ENCODE results near the gene PPP1R13B.

Gene PPP1R13B

DNA sequence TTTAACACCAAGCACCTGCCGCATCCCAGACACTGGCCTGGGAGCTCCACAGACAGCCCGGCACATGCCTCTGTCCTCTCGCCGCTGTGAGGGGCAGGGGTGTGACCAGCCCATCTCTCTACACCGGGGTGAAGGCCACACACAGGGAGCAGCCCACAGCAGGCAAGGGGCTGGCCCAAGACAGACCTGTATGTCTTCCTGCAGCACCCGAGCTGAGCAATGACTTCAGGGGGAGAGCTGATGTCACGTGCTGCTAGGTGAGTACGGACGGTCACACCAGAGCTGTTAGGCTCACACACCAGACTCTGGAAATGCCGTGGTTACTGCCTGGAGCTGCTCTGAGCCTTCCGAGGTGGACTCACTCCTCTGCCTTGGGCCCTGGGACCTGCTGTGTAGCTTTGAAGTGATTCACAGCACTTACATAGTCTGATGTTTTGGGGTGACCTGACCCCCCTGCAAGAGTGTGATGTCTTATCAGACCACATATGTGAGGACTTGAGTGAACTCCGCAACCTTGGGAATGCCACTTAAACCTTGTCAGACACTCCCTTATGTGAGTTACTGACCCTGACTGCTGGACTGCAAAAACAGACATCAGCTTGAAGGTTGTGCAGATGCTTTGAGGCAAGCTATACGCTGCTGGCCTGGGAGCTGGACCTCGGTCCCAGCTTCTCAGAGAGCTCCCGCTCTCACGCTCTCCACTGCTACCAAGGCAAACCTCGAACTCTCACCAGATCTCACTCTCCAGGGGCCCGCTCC, 133.9 kb downstream of the PPP1R13B start:
- DNase-seq (ENCODE audit: low spot score) = no peak

DNA sequence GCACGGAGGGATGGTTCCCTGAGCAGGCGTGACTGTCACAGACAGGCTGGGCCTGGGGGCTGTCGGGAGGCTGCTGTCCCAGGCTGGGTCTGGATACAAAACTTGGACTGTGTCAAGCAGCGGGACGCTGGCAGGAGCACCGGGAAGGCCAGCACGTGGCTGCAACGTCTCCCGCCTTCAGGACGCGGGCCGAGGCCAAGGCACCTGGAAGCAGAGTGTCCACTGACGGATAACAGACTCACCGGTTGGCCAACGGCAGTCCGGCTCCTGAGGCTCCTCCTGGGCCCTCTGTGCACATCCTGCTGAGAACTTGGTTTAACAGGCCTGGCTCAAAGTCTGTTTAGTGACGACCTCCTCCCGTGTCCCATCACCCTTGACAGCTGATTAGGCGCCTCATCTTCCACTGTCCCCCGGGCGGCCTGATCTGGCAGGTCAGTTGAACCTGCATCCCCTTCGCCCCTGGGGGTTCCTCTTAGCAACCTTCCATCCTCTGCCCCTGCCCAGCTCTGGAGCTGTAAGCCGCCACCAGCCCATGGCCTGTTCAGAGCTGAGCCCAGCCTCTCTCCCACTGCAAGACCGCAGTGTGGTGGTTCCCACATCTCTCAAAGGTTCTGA, 134.6 kb downstream of the PPP1R13B start:
- DNase-seq (ENCODE audit: low spot score) = no peak

DNA sequence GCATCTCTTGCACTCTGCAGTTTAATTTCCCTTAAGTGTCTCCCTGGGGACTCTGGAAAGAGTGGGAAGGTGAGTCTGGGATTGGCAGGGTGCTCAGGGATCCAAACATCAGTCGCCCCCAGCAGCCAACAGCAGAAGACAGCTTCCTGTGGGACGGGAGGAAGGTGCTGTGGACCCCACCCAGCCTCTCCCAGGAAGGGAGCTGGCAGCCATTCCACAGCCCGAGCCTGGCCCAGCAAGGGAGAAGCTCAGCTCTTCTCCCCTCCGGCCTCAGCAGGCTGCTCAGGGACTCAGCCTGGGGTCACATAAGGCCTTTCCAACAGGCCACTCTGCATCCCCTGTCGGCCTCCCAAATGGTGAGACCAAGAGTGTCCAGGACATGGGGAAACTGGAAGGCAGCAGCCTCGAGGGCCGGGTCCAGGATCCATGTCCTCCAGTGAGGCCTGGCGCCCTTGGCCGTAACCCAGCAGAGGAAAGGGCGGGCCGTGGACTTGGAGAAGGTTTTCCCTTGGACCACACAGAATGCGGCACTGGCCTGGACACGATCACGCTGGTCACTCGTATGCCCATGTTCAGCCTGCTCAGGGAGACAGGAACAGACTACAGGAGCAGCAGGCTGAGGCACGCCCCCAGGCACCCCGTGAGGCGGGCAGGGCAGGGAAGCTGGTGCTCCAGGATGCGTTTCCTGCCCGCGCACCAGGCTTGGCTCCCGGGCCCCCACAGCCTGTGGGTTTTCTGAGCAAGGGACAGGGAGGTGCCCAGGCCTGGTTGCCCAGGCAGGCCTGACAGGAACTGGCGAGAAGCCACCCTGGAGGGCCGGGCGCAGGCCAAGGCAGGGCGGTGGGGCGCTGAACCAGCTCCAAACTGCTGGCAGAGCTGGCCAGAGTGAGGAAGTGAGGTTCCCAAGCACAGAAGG, 135.6 kb downstream of the PPP1R13B start:
- DNase-seq (ENCODE audit: low spot score) = no peak

DNA sequence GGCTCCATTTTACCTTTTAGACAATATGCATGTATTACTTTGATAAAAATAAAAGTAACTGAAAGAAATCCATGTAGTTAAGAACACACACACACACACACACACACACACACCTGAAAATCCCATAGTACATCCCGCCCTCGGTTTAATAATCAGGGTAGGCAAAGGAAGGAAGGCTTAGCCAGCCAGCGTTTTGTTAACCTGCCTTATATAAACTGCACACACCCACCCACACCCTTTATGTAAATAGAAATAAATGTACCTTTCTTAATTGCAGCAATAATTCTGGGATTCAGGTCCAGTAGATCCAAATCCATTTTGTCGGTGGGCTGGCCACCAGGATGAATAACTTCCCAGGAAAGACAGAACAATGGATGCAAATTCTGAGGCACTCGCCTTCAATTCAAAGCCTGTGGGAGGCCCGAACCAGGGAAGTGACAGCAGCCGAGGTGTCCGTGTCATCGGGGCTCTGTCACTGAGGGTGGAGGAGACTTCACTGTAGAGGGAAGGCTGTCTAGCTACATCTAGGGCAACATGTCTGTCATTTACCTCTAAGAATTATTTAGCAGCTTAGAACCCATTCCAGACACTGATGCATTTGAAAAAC, 136.5 kb downstream of the PPP1R13B start:
- no peak for DNase-seq (ENCODE audit: low spot score)

DNA sequence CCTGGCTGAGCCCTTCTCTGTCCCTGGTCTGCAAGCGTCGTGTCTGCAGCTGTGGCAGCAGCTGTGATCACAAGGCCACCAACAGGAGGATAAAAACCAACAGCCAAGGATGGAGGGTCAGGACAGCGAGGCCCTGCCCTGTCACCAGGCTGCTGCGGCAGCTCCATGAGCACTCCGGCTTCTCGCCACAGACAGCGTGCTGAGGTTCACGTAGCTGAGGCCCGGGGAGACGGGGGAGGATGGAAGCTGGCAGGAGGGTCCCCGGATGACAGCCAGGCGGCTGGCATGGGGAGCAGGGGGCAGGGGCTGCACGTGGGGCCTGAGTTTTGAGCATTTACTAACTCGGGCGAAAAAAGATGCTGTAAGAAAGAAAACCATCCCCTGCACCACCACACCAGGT, 137.6 kb downstream of the PPP1R13B start:
- no peak for DNase-seq (ENCODE audit: low spot score)

DNA sequence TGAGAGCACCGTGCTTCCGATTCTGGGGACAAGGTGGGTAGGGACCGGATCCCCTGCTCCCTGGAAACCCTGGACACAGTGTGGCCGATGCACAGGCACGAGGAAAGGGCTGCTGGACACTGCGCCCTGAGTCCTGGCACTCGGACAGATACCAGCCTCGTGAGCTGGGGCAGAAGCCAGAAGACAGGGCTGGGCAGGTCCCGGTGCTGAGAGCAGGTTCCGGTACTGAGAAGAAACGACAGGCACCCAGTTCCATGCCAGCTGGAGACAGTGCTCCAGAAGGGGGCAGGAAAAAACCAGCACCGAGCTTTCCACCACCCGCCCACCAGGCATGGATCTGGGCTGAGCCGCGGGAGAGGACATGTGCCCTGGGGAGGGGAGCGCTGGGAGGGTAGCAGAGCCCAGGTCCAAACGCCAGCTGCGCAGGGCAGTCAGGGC, 138.6 kb downstream of the PPP1R13B start:
- DNase-seq (ENCODE audit: low spot score) = no peak

DNA sequence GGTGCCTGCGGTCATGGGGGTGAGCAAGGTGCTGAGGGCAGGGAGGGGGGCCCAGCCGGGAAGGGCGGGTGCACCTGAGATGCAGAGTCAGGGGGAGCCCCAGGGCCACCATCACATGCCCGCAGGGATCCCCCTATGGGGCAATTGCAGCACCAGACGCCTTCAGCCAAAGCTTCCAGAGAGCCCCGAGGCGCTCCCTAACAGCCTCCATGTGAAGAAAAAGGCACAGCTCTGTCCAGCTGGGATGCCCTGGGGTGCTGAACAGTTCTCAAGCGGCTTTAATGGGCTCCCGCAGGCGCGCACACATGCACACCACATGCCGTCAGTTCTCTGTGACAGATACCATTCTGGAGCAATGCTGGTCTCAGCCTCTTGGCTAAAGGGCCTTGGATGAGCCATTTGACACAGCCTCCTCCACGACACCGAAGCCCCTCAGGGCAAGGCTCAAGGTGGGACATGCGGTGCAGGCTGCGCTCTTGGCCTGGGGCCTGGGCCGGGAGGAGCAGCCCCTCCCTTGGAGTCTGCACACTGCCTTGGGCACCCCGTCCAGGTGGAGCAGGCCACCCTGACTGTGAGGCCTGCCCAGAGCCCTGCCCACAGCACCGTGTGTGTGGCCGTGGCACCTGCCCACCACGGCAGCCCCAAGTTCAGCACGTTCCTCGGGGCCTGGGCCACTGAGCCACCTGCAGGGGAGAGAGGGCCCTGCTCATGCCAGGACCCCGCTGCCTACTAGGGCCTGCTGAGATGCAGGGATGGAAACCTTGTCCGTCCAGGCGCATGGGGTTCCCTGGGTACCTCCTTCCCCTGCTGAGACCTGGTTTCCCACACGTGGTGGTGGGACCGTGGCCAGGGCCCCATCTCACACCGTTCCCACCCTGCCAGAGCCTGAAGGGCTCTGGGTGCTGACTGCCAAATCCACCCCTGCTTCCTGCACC, 139.8 kb downstream of the PPP1R13B start:
- no peak for DNase-seq (ENCODE audit: low spot score)

DNA sequence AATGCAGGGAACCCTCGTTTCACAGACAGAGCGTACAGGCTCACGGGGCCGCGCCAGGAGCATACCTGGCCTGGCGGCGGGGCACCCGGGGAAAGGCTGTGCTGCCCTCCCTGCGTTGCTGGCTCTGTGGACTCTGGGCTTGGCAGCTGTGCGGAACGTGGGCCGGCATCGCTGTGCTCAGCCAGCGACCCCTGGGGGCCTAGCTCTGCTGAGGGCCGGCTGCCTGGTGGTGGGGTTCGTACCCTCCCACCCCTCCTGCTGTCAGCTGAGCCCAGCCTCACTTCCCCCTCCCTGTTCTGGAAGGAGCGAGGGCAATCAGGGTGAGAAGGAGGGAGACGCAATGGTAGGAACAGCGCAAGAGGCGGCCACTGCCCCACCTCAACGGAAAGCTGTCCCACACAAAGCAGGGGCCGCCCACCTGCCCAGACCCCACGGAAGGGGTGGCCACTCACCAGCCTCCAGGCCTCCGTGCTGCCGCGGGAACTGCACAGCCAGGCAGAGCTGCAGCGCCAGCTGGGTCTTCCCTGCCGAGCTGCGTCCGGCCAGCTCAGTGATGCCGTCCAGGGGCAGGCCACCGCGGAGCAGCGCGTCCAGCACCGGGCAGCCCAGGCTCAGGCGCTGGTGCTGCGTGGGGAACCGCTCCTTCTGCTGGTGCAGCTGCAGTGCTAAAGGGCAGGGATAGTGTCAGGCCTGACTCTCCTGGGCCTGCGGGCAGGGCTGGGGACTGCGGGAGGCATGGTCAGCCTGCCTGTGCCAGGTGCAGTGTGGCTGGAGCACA, 140.6 kb downstream of the PPP1R13B start:
- no peak for DNase-seq (ENCODE audit: low spot score)

DNA sequence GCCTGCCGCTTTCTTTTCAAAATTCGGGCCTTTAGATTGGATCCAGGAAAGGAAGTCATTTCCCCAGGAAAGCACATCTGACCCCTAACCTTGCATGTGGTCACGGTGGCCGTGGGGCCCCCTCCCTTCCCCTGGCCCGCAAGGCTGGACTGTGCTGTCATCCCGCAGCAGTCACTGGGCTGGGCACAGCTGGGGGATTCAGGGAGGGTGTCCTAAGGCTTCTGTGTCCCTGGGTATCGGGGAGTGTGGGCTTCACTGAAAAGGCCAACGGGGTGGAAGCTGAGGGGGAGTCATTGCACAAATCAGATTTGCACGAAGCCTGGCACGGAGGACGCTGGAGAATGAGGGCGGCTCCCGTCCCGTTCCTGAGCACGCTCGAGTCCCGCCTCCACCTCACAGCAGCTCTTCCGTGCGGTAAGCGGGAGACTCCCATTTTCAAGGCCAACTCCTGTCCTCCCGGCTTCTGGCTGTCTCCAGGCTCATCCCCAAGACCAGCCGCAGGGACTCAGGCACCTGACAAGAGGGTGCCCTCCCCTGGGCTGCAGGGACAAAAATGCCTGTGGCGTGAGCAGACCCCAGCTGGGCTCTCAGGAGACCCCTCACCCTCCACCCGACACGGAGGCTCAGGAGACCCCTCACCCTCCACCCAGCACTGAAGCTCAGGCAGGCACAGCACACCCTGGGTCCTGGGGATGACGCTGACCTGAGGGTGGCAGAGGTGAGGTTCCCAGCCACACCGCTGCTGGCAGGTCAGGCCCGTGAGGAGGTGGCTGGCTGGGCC, 141.7 kb downstream of the PPP1R13B start:
- DNase-seq (ENCODE audit: low spot score) = no peak

DNA sequence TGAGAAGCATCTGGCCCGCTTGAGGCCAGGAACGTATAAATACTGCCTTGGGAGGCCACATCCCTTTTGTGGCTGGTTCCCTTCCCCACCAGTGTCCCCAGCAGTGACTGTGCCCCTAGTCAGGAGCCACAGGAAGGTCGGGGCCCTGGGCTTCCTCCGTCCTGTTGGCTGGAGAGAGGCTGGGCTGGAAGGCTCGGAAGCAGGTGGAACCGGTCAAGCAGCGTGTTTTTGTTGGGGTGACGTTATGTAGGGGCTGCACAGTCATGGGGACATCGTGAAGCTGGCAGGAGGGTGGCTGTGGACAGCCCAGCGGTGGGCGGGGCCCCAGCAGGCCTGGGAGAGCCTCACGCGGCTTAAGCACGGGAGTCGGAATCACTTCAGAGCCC, 142.3 kb downstream of the PPP1R13B start:
- DNase-seq (ENCODE audit: low spot score) = no peak

DNA sequence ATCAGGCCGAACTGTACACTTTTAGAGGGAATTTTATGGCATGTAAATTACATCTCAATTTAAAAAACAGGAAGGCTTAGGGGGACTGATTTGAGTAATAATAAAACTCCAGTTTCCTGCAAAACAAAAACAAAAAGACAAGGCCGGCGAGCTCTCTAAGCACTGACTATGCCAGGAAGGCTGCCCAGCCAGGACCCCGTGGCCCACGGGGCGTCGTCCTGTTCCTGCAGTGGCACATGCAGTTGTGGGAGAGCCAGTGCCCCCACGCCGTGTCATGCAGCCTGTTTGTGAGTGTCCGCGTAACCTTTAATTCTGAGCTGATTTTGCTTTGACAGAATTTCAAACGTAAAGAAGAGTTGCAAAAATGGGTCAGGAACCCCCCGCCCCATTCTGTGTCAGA, 142.7 kb downstream of the PPP1R13B start:
- DNase-seq (ENCODE audit: low spot score) = no peak

DNA sequence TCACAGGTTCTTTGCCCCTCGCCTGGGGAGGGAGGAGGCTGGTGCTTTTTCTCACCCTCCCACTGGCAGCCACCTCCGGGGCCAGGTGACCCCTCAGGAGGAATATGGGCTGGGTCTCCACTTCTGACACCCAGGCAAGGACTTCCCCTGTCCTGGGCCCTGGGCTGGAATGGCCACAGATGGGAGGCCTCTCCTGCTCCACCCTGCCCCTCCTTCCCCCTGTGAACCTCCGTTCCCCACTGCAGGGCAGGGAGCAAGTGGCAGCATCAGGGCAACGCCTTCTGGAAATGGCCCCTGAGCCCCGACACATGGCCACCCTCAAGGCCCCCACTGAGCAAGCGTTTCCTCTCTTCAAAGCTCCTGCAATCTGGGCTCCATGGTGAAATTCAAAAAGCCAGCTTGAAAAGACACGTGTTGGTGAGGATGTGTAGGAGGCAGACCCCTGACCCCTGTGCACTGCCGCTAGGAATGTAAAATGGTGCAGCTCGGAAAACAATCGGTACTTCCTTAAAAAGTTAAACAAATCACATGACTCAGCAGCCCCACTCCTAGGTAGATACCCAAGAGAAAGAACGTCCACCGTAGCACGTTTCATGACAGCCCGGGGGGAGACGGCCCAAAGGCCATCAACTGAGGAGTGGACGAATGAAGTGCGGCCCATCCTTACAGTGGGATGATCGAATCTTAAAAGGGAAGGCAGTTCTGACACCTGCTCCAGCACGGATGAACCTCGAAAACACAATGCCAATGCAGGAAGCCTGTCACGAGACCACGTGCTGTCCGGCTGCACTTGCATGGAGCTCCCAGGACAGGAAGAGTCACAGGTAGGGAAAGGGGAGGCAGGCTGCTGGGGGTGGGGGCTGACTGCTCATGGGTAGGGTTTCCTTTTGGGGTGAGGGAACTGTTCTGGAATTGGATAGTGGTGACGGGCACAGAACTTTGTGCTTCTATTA, 143.7 kb downstream of the PPP1R13B start:
- no peak for DNase-seq (ENCODE audit: low spot score)

DNA sequence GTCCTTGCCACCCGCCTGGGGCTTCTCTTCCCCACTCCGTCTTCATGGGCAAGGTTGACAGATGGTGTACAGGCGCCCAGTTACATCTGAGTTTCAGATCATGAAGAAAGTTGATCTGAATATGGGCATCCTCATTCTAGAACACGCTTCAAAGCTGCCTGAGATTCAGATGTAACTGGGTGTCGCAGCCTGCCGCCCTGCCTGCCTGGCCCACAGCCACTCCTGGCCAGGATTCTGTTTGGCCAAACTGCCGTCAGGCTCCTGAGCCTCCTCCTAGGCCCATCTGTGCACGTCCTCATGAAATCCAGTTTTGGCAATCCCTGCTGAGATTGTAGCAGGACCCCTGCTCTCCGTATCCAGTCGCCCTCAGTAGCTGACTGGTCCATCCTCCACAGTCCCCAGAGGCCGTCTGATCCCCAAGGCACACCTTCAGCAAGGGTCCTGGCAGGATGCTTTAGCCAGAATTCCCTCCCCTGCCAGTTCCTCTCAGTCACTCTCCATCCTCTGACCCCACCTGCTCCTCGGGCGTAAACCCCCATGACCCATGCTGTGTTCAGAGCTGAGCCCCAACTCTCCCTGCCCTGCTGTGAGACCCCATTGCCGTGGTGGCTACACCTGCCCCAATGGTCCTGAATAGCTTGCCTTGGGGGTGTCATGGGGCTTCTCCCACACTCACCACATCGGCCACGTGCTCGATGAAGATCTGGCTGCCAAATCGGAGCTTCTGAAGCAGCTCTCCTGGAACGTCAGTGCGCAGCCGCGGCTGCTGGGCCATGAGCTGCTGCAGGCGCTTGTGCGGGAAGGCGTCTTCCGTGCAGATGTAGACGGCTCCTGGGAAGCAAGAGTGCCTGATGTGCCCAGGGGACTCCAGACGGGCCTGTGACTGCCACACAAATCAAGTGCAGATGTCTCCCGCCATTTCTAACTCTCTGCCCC, 144.6 kb downstream of the PPP1R13B start:
- DNase-seq (ENCODE audit: low spot score) = no peak

DNA sequence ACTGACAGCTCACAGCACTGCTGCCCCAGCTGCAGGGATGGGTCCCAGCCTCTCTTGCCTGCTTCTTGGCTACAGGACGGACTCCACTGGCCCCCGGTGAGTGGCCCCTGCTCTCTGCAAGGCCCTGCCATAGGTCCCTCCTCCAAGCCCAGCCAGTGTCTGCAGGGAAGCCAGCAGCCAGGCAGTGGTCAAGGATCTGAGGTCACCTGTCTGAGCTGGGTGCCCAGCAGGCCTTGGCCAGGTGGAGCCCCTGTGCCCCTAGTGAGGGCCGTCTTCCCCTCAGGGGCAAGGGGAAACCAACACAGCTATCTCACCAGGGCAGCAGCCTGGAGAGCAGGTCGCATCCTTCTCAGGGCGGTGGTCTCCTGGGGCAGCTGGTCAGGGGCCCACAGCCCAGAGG, 145.3 kb downstream of the PPP1R13B start:
- no peak for DNase-seq (ENCODE audit: low spot score)

DNA sequence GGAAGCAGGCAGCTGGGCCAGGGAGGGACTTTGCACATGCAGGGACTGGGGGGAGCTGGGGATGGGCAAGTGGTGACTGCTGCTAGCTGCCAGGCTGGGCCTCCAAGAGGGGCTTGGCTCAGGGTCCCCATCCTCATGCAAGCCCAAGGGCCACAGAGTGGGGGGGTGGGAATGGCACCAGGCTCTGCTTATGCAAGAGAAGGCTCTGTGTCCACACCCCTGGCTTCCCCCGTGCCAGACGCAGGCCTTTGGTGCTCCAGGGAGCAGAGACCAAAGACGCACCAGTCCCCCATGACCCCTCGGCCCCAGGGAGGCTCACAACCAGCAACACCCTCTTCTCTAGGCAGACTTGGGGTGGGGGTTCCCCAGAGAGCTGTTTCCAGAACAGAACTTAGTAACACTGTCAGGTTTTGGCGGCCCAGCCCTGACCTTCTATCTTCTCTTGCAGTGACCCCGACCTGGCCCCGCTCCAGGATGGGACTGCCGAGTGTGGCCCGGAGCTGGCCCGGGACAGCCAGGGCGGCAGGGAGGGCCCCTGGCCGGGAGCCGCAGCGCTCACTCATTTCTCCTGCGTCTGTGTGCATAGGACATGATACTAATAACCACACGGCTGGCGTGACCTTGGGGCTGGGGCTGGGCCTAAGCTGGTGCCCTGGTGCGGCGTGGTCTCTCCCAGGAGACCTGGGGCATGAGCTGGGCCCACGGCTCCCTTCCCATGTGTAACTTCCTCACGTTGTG, 146.5 kb downstream of the PPP1R13B start:
- DNase-seq (ENCODE audit: low spot score) = no peak
